ENCODE data around the gene LGI4.

- TF ChIP-seq CTCF (IDR thresholded peaks at IDR 0.05; ENCODE audit: low read length) (no peak), EZH2 (IDR thresholded peaks at IDR 0.05; ENCODE audit: borderline replicate concordance, low read length) (no peak)
Measured at GRCh38 chr19:35130761-35131720, 3.8 kb downstream of the LGI4 start.
